Testis (tissue), 3 donors: Measurements from ENCODE around the gene FGF5. TPM values are rescaled to one million over a fixed set of nuclear protein-coding genes. Genes with fewer than 3 reads are reported as not detected.

ENCODE experiments used
- DNase-seq: peaks from one replicate; pipeline ENCODE4 v3.0.0-alpha.2; 2019
- H3K27ac ChIP-seq, 2 donors: fragments of 200-600 bp; sonication (generic); one replicate each; pipeline ENCODE4 v1.5.1; 2019
- H3K27me3 ChIP-seq: fragments of 200-600 bp; sonication (generic); one replicate; pipeline ENCODE4 v1.5.1; 2019
- H3K36me3 ChIP-seq: fragments of 200-600 bp; sonication (generic); one replicate; pipeline ENCODE4 v1.5.1; 2017; ENCODE audit warnings: low read depth; ENCODE audit errors: missing control alignments
- H3K4me1 ChIP-seq: fragments of 200-600 bp; sonication (generic); one replicate; pipeline ENCODE4 v1.5.1; 2019
- H3K4me3 ChIP-seq, 2 donors: fragments of 200-600 bp; sonication (generic); one replicate each; pipeline ENCODE4 v1.5.1; 2017 to 2019
- H3K9me3 ChIP-seq: fragments of 200-600 bp; sonication (generic); one replicate; pipeline ENCODE4 v1.5.1; 2017
- POLR2A ChIP-seq: fragments of 450-650 bp; IDR thresholded peaks from one replicate; pipeline ENCODE4 v1.6.1; 2017; ENCODE audit warnings: antibody characterized with exemption, mild to moderate bottlenecking, moderate library complexity
- WGBS, 2 donors: methylation state at CpG; one replicate each; pipeline ENCODE4 v1.1.5; 2018; 5-methylcytosine and 5-hydroxymethylcytosine counted together
- intact Hi-C: fragments of 100-400 bp; cut with DNase I; formaldehyde crosslinking; loops from one replicate; pipeline ENCODE4 v1.15.1; 2023; ENCODE audit warnings: low total_unique reads
- polyA plus RNA-seq: library from polyadenylated mRNA; stranded (reverse); fragments of 350-450 nt; fragmentation: Illumina TruSeq; extraction: RNeasy Lipid Tissue Mini Kit (QIAGEN cat#74804); gene quantifications from one replicate; pipeline ENCODE4 v1.2.3, GENCODE V29; 2014; ENCODE audit warnings: low read depth, low replicate concordance; ENCODE audit not compliant: insufficient read depth
- total RNA-seq, 2 donors: library from RNA; depleted of rRNA; stranded (reverse); fragments of >200 nt; gene quantifications; one replicate each; pipeline ENCODE4 v1.2.3, GENCODE V29; 2016
- TF ChIP-seq, protein P1 (sequence below), 3 experiments: fragments of 450-650 bp in 2 of 3; fragments of 200-600 bp in 1 of 3; sonication (generic) in 1 of 3; IDR thresholded peaks; one replicate each; pipeline ENCODE4 v1.5.1; 2016 to 2019; ENCODE audit warnings: antibody characterized with exemption in 3 of 3, mild to moderate bottlenecking in 2 of 3, moderate library complexity in 1 of 3

Gene FGF5
- total and polyA plus RNA-seq, 3 donors from 2014 or later: not detected

DNA sequence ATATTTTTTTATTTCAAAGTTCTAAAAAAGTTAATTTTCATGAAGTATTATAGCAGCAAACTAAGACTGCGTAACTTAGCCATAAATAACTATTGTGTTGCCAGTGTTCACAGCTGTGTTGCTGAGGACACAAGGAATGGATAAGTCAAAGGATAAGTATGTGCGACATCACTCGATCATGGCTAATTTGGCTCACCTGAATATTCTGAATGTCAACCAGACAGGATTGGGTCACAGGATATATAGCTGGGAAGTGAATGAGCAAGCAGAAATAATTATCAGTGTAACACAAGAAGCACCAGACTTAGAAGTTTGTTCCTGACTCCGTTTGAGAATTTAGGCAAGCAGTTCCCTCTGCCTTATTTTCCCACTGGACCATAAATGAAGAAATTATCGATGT, 35.3 kb upstream of the FGF5 start:
- intact Hi-C loops: no loop called here
- H3K9me3 ChIP-seq: no peaks in the 10 kb centered on the region
- DNase-seq: no peak
- no peak overlapping the region for H3K4me3 ChIP-seq
- H3K4me1 ChIP-seq: no peaks in the 10 kb centered on the region
- H3K36me3 ChIP-seq: no peaks in the 10 kb centered on the region
- H3K27ac ChIP-seq: no peak overlapping the region
- WGBS, 2 donors: 83 to 89% methylated on average over 5 of the region's 5 CpGs
- no peaks in the 10 kb centered on the region for H3K27me3 ChIP-seq
- TF ChIP-seq POLR2A: no peak
- TF ChIP-seq, protein P1, sequence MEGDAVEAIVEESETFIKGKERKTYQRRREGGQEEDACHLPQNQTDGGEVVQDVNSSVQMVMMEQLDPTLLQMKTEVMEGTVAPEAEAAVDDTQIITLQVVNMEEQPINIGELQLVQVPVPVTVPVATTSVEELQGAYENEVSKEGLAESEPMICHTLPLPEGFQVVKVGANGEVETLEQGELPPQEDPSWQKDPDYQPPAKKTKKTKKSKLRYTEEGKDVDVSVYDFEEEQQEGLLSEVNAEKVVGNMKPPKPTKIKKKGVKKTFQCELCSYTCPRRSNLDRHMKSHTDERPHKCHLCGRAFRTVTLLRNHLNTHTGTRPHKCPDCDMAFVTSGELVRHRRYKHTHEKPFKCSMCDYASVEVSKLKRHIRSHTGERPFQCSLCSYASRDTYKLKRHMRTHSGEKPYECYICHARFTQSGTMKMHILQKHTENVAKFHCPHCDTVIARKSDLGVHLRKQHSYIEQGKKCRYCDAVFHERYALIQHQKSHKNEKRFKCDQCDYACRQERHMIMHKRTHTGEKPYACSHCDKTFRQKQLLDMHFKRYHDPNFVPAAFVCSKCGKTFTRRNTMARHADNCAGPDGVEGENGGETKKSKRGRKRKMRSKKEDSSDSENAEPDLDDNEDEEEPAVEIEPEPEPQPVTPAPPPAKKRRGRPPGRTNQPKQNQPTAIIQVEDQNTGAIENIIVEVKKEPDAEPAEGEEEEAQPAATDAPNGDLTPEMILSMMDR (IDR thresholded peaks at IDR 0.05): no peak

DNA sequence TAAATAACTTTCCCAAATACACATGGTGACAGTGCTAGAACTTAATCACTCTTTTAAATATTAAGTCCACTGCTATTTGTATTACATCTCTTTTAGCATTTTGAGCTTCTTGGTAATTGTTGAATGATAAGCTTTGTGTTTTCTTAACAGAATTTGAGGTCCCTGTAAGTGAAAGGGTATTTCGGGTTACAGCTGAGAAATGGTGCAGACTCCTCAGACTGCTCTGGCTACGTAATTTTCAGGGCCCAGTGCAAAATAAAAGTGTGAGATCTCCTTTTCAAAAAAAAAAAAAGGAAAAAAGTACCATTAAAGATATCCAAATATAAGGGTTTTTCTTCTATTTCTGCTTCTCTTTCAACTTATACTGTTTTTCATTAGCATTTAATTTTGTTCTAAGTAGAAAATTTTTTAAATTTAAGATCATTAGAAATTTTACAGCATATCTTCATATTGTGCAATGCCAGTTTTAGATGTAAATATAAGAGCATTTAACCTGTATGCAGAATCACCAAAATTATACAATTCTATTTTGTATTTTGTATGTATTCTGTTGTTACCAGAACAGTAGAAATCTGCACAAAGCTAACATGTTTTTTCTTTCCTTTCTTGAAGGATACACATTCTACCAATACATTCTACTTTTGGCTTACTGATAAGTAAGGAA, 33.6 kb upstream of the FGF5 start:
- Histone ChIP-seq H3K27me3 (no peaks in the 10 kb centered on the region), H3K4me3 (no peak overlapping the region), H3K9me3 (no peaks in the 10 kb centered on the region), H3K36me3 (no peaks in the 10 kb centered on the region), H3K4me1 (no peaks in the 10 kb centered on the region), H3K27ac (no peak overlapping the region)
- DNase-seq: no peak
- TF ChIP-seq POLR2A: no peak
- TF ChIP-seq, protein P1 (IDR thresholded peaks at IDR 0.05): no peak
- WGBS, 2 donors: 89 to 98% methylated on average over 2 of the region's 2 CpGs
- intact Hi-C loops: no loop called here

DNA sequence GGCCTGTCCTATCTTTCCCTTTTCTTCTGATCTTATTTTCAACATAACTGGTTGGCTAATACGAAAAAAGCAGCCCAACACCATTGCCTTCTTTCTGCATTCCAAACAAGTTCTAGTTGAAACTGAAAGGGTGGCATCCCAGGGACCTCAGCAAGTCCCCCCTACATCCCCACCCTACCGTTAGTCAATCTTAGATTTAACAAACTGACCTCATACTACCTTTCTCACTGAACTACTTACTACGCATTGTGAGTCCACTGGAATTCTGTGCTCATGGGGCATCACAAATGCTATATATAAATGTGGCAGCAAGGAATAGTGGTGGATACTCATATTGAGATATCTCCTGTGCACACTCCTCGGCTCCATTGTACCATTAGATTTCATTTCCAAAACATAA, 33.1 kb upstream of the FGF5 start:
- intact Hi-C loops: no loop called here
- H3K27ac ChIP-seq: no peak overlapping the region
- 86 to 95% methylated on average over 4 of the region's 4 CpGs for WGBS, 2 donors
- H3K4me3 ChIP-seq: no peak overlapping the region
- H3K36me3 ChIP-seq: no peaks in the 10 kb centered on the region
- no peaks in the 10 kb centered on the region for H3K4me1 ChIP-seq
- H3K27me3 ChIP-seq: no peaks in the 10 kb centered on the region
- TF ChIP-seq, protein P1 (IDR thresholded peaks at IDR 0.05): no peak
- no peak for TF ChIP-seq POLR2A
- H3K9me3 ChIP-seq: no peaks in the 10 kb centered on the region
- no peak for DNase-seq

DNA sequence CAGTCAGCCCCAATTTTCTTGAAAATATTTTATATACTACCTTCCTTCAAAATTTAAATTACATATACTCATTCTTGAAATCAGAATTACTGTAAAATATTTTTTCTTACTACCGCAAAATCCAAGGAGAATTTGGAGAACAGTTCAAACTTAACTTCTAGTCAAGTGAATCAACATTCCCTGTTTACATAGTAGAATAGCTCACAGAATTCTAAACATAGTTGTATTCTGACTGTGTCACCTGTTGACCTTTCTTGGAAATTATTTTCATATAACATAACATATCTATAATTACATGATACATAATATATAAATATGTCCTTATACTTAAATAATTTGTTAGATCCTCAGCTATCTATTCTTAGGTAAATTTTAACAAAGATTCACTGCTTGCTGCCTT, 31.0 kb upstream of the FGF5 start:
- no peak for TF ChIP-seq POLR2A
- TF ChIP-seq, protein P1 (IDR thresholded peaks at IDR 0.05): no peak
- intact Hi-C loops: no loop called here
- no peaks in the 10 kb centered on the region for H3K4me1 ChIP-seq
- H3K27me3 ChIP-seq: no peaks in the 10 kb centered on the region
- WGBS, 2 donors: 96 to 97% methylated on average over 1 of the region's 1 CpG
- H3K4me3 ChIP-seq: no peak overlapping the region
- H3K36me3 ChIP-seq: no peaks in the 10 kb centered on the region
- DNase-seq: no peak
- no peaks in the 10 kb centered on the region for H3K9me3 ChIP-seq
- no peak overlapping the region for H3K27ac ChIP-seq

DNA sequence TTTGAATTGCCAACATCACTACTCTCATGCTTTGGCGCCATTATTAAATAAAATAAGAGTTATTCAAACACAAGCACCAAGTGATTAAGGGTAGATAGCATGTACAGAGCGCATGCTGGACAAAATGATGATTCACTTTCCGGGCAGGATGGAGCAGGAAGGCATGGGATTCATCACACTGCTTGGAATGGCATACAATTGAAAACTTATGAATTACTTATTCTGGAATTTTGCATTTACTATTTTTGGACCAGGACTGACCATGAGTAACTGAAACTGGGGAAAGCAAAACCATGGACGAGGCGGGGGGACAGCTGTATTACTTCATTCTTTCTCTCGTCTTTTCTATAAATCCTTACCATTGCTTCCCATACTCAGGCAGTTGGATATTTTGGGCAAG, 28.5 kb upstream of the FGF5 start:
- H3K9me3 ChIP-seq: no peaks in the 10 kb centered on the region
- DNase-seq: no peak
- no peaks in the 10 kb centered on the region for H3K36me3 ChIP-seq
- intact Hi-C loops: no loop called here
- 84 to 85% methylated on average over 6 of the region's 6 CpGs for WGBS, 2 donors
- no peaks in the 10 kb centered on the region for H3K4me1 ChIP-seq
- H3K4me3 ChIP-seq: no peak overlapping the region
- no peak overlapping the region for H3K27ac ChIP-seq
- H3K27me3 ChIP-seq: no peaks in the 10 kb centered on the region
- TF ChIP-seq POLR2A: no peak
- TF ChIP-seq, protein P1 (IDR thresholded peaks at IDR 0.05): no peak
